HG02759 (cell line): ENCODE measurements around the gene HRC.
"Not testable (repeated sequence)": the region's sequence is repeated elsewhere in the genome, so short reads cannot be mapped to it uniquely, and the experiment has no call there.

ENCODE experiments used
- ATAC-seq: cut with Tn5 transposase; IDR thresholded peaks from one replicate; pipeline ENCODE4 v1.9.1; 2021; ENCODE audit warnings: mild to moderate bottlenecking, moderate library complexity; ENCODE audit not compliant: unreplicated experiment

Gene HRC

DNA sequence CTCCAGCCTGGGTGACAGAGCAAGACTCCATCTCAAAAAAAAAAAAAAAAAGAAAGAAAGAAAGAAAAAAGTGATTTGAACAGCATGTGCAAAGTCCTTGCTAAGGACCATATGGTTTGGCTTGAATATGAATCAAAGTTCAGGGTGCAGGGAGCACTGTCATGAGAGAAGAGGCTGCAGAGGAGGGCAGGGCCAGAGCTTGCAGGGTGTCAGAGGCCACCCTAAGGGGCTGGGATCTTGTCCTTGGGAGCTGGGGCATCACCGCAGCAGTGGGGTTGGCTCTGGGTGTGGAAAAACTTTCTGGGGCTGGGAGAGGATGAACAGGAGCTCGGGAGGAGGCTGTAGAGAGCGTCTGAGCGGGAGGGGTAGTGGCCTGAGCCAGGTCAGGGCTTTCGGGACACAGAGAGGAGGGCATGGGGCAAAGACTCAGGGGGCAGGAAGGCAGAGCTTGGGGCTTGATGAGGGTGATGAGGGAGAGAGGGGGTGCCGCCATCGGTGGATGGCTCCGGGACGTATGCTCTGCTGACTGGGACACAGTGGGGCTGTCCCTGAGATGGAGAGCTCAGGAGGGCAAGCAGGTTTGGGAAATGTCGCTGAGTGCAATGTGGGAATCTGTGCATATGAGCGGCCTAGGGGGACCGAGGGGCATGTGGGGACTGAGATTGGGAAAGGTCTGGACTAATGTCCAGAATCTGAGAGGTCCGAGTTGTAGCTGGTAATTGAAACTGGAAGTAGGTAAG lies 5.4 kb upstream of the HRC start:
- ATAC-seq: no peak

DNA sequence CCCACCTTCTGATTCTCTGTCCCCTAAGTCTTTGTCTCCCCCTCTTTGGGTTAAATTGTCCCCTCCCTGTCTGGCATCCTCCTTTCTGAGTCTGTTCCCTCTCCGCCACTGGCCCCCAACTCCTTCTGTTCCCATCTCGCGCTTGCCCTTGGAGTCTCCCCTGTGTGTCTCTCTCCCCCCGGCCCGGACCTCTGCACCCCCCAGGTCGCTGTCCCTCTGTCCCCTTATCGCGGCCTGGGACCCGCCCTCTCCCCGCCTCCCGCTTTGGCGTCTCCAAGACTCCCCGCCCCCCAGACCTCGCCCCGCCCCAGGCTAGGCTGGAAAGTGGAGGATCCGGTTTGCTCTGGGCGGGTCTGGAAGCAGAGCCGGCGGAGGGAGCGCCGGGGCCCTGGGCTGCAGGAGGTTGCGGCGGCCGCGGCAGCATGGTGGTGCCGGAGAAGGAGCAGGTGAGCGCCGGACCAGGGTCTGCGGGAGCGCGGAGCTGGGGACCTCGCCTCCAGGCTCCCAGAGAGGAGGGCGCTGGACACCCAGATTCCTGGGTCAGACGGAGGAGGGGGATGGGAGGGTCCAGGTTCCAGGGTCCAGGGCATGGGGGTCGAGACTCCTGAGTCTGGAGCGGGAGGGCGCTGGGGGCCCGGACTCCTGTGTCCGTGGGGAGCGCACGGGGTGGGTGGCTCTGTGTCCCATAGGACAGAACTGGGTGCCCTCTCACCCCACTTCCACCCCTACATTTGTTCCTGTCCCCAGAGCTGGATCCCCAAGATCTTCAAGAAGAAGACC lies 2.4 kb upstream of the HRC start, which contains the start of gene TRPM4:
TRPM4 (plus strand) TSS at position 348 of the 780 bp plus-strand sequence; CDS start at position 423, 75 bp downstream.
- no peak for ATAC-seq

DNA sequence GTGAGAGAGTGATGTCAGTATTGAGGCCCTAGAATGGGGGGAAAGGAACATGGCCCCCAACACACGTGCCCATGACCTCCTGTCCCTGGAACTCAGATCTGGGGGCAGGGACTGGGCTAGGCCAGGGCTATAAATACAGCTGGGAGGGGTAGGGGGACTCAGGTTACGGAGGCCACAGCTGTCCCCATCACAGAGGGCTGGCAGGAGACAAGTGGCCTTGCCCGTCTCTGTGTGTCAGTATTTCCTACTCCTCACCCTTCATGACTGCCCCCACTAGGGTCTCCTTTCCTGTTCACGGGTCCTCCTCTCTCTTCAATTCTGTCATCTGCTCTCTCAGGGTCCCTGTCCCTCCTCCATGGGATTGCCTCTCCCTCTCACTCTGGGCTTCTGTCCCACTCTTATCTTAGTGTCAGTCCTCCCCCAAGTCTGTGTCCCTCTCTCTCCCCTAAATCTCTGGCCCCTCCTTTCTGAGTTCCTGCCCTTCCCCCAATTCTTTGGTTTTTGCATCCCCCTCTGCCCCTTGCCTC lies 687 bp upstream of the HRC start:
- no peak for ATAC-seq

DNA sequence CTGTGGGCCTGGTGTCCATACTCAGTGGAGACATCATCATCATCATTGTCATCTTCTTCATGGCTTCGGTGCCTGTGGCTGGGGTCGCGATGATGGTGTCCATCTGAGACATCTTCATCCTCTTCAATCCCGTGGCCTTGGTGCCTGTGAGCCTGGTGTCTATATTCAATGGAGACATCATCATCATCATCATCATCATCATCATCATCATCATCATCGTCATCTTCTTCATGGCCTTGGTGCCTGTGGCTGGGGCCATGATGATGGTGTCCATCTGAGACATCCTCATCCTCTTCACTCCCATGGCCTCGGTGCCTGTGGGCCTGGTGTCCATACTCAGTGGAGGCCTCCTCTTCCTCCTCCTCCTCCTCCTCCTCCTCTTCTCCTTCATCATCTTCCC lies 917 bp downstream of the HRC start:
- ATAC-seq: no peak

DNA sequence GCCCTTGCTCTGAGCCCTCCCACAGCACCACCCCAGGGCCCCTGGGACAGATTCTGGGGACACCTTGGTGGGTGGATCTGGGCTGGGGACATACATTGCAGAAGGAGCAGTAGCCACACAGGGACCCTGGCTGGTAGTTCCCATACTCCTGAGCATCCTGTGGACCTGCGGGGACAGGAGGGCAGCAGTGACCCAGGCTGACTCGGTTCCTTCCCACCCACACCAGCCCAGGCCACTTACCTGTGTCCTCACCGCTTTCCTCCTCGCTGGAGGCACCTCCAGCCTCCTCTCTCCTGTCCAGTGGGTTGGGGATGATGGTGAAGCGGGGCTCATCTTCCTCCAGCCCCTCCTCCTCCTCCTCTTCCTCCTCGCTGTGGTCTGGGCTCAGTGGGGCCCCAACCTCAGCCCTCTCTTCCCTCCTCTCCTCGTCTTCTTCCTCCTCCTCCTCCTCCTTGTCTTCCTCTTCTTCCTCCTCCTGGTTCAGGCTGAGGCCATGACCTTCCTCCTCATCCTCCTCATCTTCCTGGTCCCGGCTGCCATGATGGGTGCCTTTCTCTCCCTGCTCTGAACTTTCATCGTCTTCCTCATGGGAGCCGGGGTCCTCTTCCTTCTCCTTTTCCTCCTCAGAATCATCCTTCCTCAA lies 1.9 kb downstream of the HRC start:
- ATAC-seq: no peak

DNA sequence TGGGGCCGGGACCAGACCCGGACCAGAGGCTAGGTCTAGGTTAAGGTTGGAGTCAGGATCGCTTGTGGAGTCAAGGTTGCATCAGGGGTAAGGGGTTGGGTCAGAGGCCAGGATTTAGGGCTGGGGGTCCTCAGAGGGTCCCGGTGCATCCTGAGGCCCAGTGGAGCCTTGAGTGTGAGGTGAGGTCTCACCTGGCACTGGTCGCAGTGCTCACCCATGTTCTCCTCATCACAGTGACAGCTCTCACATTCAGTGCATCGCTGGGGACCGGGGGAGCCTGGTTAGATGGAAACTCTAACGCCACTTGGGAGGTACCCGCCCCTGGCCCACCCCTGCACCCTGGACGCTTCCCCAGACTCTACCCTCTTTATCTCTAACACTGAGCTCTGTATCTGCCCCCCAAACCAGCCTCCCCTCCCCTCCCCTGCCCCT lies 3.1 kb downstream of the HRC start:
- no peak for ATAC-seq

DNA sequence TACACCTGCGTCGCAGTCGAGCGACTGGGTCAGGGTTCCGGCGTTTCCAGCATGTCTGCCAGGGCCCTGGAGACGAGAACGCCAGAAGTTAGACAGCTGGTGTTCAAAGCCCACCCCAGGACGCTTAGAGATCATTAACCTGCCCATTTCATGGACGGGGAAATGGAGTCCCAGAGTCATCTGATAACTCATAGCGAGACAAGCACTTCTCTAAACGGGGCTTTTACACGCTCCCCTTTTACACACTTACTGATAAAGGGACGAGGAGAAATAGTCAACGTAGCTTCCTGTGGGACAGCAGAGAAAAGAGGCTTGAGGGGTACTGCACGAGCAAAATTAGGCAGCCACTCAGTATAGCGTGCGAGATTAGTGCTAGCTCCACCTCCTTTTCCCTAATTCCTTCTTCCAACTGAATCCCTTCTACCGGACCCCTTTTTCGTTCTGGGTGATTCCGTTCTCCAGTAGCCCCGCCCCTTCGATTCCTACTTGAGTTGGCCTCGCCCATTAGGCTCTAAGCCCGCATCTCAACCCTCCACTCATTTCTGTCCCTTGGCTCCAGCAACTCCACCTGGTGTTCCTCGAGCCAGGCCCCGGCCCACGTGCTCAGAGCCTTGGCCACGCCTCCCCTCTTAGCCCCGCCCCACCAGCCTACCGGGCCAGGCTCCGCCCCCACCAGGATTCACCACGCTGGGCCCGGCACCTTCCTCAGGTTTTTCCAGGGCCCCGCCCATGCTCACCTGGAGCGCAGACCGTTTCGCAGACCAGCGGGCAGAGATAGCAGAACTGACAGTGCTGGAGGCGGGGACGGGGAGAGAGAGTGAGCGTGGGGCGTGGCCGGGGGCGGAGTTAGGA lies 3.7 kb downstream of the HRC start:
- no peak for ATAC-seq

DNA sequence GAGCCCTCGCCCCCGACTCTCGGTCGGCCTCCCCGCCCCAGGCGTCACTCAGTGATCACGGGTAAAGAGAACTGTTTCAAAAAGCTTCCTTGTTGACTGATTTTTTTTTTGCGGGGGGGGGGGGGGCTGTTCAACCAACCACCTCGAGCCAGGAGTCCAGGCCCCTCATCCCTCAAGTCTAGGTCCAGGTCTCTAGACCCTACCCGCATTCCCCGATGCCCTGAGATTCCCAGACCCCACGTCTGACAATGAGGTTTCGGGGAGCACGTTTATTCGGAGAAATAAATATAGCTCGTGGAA lies 4.3 kb downstream of the HRC start:
- no peak for ATAC-seq

DNA sequence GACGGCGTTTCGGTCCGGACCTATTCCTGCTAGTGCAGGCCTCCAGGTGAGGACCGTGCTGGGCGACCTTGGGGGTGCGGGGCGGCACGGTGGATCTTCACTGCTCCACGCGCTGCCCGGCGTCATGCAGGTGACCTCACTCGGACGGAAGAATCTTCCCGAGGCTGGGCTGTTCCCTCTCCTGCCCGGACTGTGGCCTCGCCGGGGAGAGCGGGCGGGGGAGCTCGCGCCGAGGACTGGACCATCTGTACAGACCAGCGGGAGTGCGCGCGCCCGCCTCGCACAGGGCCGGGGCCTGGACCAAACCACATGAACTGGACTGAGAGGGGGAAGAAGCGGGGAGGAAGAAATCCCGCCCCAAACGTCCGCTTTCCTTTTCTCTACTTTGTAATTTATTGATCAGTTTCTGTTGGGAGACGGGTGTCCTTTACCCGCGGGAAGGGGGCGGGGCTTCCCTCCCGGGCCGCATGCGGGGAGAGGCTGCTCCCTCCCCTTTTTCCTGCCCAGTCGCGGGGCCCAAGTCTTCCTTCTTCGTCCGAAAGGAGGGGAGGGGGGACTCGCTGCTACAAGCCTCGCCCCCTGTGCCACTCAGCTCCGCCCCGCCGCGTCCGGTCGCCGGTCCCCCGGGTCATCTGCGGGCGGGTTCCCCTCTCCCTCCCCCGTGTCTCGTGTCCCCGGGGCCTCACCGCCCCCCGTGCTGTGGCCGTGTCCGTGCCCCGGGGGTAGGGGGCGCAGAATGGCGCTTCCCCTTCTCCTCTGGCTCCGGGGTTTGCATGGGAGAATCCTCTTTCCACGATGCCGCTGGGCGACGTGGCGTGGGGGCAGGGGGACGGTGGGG lies 4.9 kb downstream of the HRC start:
- ATAC-seq: no peak

DNA sequence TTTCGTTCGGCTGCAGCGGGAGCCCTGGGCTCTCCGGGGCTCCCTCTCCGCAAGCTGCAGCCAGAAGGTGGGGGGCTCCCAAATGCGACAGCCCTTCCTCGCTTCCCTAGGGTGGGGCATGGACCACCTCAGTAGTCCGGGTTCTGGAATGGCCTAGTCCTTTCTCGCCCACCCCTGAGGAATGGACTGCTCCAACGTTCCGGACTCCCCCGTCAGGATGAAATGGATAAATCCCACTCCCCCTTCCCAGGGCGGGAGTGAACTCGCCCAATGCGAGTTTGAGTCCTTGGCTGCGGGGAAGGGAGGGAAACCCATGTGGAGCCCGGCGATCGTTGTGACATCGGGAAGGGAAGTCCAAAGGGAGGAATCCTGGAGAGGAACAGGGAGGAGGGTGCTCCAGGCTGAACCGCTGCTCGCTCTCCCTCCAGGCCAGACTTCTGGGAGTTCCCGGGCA lies 5.5 kb downstream of the HRC start:
- no peak for ATAC-seq

DNA sequence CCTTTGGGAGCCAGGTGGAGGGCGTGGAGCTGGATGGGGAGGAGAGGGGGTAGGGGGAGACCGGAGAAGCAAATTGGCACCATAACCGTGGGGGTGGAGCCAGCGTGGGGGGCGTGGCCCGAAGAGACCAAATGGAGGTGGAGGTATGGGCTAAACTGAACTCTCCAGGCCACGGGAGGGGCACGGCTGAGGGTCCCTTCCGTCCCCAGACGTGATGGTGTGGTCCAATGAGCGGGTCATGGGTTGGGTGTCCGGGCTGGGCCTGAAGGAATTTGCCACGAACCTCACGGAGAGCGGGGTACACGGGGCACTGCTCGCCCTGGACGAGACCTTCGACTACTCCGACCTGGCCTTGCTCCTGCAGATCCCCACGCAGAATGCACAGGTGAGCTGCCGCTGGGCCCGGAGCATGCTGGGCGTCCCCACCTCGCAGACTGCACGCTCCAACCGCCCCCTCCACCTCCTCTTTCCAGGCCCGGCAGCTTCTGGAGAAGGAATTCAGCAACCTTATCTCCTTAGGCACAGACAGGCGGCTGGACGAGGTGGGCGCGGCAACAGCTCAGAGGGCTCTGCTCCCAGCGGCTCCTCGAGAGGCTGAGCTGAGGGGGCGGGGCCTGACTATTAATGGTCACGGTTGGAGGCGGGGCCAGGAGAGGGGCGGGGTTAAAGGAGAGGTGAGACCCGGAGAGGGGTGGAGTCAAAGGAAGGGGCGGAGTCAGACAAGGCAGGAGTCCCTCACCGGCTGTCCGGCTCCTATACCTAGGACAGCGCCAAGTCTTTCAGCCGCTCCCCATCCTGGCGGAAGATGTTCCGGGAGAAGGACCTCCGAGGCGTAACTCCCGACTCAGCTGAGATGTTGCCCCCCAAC lies 6.2 kb downstream of the HRC start:
- no peak for ATAC-seq

DNA sequence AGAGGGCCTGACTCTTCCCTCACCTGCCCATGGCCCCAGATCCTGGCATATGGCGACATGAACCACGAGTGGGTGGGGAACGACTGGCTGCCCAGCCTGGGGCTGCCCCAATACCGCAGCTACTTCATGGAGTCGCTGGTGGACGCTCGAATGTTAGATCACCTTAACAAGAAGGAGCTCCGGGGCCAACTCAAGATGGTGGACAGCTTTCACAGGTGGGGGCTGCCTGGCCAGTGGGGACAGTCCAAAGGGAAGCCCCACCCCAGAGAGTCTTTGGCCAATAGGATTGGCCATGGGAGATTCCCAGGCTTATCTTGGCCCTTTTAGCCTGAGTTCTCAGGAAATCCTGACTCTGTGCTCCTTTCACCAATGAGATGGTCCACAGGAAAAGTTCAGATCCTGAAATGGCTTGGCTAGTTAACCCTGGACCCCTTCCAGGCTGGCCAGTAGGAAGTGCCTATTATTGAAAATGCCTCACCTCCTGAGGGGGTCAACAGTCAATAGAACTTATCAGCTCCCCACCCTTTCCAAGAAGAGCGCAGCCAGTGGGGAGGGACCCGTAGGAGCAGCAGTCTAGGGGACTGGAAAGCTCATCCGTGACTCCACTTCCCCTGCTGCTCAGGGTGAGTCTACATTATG lies 7.0 kb downstream of the HRC start:
- ATAC-seq: no peak

DNA sequence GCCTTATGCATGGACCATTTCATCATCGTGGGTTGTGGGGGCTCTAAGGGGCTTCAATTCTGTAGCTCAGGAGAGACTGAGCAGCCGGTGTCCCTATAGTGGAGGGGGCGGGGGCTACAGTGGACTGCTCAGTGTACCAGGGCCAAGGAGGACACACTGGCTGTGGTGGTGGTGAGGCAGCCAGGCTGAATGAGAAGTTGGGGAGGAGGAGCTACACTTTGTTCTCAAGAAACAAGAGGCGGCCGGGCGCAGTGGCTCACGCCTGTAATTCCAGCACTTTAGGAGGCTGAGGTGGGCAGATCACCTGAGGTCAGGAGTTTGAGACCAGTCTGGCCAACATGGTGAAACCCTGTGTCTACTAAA lies 8.8 kb downstream of the HRC start:
- ATAC-seq: not testable (repeated sequence)

DNA sequence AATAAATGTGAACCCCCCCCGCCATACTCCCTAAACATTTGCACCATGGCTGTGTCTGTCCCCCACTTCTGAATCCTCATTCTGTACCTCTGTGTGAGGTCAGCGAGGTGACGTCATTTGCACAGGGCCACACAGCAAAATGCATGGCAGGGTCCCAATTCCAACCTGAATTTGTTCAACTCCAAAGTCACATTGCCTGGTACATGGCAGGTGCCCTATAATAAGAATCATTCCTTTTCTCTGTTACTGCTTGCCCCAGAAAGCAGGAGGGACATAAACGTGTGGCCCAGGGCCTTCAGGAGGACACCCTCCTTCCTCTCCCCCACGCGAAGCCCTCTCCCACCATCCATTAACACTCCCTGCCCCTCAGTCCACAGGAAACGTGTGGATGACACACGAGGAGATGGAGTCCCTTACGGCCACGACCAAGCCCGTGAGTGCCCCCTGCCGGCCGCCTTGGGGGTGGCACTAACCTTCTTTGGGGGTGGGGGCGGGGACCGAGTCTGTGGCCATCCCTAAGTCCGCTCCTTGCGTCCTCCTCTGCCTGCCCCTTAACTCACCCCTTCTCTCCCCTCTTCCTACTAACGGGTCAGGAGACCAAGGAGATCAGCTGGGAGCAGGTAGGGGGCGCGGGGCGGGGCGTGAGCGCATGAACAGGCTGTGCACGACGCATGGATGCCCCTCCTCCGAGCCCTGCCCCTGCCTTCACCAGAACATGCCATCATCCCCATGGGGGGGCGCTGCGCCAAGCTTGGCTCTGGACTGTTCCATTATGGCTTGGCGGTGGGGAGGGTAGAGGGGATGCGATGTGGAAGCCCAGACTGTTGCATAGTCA lies 9.4 kb downstream of the HRC start:
- no peak for ATAC-seq

DNA sequence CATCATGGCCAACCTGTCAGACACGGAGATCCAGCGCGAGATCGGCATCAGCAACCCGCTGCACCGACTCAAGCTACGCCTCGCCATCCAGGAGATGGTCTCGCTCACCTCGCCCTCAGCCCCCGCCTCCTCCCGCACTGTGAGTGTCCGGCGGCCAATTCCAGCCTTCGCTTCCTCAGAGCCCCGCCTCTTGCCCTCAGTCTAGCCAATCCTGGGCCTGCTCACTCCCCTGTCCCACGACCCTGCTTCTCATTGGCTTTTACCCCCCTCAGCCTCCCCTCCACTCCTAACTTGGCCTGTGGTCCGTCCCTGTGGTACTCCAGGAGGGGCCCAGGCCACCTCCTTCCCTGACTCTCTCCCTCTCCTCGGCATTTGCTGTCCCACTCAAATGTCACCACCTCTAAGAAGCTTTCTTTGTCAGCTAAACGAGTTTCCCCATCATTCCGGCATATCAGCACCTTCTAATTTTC lies 12.3 kb downstream of the HRC start:
- peak; percentile 83 for ATAC-seq

DNA sequence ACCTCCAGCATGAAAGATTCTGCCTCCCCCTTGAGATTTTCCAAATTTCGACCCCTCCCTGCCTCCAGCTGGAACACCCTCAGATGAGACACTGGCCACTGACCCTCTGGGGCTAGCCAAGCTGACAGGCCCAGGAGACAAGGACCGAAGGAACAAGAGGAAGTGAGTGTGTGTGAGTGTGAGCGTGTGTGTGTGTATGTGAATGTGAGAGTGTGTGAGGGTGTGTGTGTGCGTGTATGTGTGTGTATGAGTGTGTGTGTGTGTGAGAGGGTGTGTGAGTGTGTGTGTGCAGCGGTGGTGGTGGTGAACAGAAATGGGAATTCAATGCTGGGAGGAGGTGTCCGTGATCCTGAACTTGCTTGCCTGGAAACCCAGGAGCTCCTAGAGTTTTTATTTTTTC lies 13.8 kb downstream of the HRC start:
- ATAC-seq: no peak

DNA sequence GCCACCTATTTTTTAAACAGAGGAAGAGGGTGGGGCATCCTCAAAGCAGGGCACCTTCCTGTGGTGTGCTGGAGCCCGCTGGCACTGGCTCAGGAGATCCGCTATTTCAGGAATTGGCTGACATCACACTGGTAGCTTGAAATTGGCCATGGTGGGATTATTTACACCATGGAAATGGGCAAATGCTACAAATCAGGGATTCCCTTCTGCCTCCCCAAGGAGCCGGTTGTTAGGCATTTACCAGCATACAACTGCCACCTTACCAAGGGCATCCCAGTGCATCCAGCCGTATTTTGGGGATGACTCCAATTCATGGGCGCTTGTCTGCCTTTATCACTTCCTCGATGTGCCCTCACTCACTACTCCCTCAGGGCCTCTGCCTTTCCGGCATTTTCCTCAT lies 14.2 kb downstream of the HRC start:
- no peak for ATAC-seq

DNA sequence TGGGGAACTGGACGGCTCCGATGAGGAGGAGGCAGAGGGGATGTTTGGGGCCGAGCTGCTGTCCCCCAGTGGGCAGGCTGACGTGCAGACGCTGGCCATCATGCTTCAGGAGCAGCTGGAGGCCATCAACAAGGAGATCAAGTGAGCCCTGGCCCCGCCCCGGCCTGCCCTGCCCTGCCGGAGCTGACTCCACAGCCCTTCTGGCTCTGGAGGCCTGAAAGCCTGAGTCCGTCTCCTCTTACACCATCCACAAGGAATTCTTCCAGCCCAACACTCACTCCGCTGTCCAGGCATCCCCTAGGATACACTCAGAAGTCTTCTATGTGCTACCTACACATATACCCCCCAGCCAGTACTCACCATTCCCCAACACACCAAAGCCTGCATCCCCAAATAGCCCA lies 18.4 kb downstream of the HRC start:
- ATAC-seq: no peak
